ENCODE measurements around the gene CRYL1. TPM values are rescaled to one million over a fixed set of nuclear protein-coding genes. Genes with fewer than 3 reads are reported as not detected.

CRYL1 gene
- total RNA-seq, 1 donor from 2014 or later = 68.8 TPM

DNA sequence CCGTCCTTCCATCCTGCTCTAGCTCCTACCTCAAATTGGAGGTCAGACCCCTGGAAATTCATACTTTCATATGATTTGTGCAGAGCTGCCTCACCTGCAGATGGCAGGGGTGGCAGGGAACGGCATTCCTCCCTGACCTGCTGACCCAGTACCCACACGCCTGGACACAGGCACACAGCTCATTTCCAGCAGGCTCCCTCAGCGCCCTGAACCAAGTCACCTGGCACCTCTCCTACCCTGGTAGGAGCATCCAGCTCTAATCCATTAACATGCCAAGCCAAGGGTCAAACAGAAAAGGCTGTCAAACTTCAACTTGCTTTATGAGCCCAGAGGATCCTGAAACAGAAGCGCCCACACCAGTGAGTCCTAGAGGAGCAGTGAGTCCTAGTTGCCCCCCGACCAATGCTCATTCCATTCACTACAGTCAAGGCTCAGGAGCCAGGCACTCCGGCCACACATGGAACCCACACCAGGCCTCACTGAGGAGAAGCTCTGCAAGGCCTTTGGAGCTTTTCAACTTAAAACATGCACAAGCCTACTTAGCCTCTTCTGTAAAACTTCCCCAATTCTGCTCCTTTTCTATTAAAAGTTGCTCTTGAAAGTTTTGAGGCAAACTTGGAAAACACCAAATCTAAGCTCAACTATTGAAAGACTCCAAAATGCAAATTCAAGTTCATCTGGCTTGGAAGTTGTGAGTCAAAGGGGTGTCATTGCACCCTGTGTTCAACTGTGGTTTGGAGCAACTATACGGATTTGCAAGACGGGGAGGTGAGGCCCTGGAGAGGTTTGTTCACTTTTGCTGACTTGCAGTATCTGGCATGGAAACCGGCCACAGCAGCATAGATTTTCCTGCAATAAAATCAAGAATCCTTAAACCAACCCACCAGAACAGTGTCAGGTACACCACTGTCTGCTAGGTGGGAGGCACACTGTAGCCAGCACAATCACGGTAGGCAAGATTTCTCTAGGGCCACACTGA lies 96.7 kb downstream of the CRYL1 start:
- no peak for DNase-seq (ENCODE audit: extremely low read depth, low read depth, low spot score)

DNA sequence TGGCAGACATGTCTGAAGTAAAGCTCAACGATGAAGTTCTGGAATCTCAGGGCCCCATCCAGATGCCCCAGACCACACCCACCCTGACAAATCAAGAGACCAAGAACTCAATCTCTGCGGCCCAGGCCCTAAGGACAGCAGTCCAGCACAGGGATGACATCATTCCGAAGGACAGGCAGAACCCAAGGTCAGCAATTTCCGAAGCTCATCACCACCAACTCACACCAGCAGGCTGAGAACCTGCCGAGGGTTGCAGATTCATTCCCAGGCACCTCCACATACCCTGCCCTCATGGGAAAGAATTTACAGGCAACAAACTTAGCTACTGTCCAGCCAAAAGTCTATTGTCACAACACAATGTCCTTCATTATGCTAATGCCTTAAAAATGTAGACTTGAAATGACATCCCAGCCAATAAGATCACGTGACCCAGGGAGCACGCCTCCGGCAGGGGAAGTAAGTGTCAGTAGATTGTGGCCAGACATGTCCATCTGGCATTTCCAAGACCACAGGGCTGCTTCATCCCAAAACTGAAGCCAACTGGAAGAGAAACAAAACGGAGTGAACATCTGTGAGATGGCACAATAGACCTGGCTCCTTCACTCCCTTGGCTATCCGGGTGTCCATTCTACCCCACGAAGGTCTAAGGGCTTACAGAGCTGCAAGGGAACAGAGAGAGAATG lies 98.8 kb downstream of the CRYL1 start:
- no peak for DNase-seq (ENCODE audit: extremely low read depth, low read depth, low spot score)

- DNase-seq (ENCODE audit: extremely low read depth, low read depth, low spot score) = no peak
Observed at GRCh38 chr13:20425819-20426219, 99.8 kb downstream of the CRYL1 start.

GRCh38 chr13:20424949-20425348 lies 100.7 kb downstream of the CRYL1 start:
- DNase-seq (ENCODE audit: extremely low read depth, low read depth, low spot score) = no peak

GRCh38 chr13:20424559-20424852 lies 101.2 kb downstream of the CRYL1 start:
- no peak for DNase-seq (ENCODE audit: extremely low read depth, low read depth, low spot score)

GRCh38 chr13:20422362-20422761 lies 103.3 kb downstream of the CRYL1 start:
- no peak for DNase-seq (ENCODE audit: extremely low read depth, low read depth, low spot score)

DNA sequence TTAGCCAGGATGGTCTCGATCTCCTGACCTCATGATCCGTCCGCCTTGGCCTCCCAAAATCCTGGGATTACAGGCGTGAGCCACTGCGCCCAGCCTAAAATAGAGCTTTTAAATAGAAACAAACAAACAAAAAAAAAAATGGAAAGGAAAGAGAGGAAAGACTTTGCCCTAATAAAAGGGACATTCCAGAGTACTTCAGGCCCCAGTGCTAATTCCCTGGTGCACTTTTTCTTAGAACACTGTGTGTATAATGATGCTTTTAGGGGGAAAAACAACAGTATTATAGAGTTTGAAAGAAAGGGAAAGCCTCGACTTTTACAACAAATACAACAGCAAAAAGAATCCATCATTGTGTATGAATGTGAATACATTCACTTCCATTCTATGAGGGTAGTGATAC lies 104.7 kb downstream of the CRYL1 start:
- no peak for DNase-seq (ENCODE audit: extremely low read depth, low read depth, low spot score)

- DNase-seq (ENCODE audit: extremely low read depth, low read depth, low spot score) = no peak
Observed at GRCh38 chr13:20418953-20419352, 106.7 kb downstream of the CRYL1 start.

DNA sequence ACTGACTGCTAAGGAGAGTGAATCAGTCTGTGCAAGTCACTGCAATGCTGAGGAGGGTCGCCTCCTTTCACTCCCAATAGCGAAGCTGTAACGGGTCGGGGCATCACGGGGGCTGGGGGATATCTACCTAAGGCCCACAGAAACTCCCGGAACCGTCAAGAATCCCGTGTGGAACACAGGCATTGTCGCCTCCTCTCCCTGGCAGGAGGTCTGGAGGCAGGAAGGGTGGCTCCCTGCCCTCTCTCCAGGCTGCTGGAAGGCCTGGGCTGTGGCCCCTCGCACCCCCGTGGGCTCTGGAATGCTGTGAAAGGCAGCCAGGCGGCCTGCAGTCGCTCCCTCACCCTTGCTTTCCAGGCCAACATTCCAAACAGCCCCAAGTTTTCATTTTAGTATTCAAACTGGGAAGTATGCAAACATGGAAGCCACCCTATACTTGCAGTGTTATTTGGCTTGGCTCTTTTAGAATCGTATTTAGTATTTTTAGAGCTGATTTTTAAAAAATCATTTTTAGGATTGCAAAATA lies 109.4 kb downstream of the CRYL1 start:
- DNase-seq (ENCODE audit: extremely low read depth, low read depth, low spot score) = no peak

- DNase-seq (ENCODE audit: extremely low read depth, low read depth, low spot score) = no peak
Observed at GRCh38 chr13:20415694-20416107, 110.0 kb downstream of the CRYL1 start.

DNA sequence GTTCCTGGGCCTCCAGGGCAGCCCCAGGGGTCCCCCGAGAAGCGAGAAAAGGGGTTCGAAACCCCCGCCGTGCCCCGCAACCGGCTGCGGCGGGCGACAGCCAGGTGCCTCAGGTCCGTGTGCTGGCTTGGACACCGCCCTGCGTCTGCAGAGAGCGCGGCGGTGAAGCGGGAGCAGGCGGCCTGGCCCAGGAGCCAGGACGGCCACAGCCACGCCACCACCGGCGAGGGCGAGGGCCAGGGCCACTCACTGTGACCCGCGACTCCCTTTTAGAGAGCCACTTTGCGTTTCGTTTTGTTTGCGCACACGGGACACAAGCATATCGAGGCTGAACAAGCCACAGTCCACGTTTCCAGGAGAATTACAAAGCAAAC lies 110.4 kb downstream of the CRYL1 start:
- no peak for DNase-seq (ENCODE audit: extremely low read depth, low read depth, low spot score)

- no peak for DNase-seq (ENCODE audit: extremely low read depth, low read depth, low spot score)
Observed at GRCh38 chr13:20414546-20415305, 110.9 kb downstream of the CRYL1 start.

DNA sequence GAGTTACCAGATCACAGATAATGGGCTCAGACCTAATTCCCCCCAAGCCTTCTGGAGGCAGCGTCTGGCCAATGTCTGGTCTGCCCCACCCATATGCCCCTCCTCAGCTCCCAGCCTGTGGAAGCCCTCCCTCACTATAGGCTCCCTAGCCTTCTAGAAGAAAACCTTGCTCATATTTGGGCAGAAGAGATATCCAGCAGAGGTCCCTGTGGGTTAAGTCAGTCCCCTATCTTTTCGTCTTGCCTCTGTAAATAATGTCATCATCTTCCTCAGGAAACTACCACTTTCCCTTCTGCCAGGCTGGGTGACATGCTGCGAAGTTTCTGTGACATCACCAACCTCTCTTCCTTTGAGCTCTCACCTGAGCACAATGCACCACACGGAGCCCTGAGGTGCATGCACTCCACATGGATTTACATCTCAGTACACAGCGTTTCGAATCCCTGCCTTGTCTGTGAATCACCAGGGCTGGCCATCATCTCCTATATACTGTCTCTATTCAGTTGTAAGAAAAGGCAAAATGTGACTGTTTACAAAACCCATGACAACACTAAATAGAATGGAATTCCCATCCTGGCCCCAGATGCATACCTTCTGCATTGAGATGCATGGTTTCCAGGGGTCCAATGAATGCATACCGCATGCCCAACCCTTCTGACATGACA lies 112.8 kb downstream of the CRYL1 start:
- DNase-seq (ENCODE audit: extremely low read depth, low read depth, low spot score) = no peak

- DNase-seq (ENCODE audit: extremely low read depth, low read depth, low spot score) = no peak
Observed at GRCh38 chr13:20411638-20412342, 113.9 kb downstream of the CRYL1 start.

DNA sequence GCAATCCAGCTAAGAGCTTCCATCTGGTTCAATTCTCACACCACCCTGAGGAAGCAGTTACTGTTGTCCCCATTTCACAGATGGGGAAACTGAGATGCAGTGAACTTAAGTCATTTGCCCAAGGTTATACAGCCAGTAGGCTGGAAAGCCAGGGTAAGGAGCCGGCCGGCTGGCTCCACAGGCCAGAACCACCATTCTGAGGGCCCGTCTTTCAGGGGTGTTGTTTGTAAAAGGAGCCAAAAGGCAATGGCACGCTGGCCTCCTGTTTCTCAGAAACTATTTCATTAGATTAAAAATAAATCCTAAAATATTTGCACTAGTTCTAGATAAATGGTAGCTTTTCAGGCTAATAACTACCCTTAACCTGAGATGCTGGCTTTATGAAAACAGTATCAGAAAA lies 114.9 kb downstream of the CRYL1 start:
- DNase-seq (ENCODE audit: extremely low read depth, low read depth, low spot score) = no peak

DNA sequence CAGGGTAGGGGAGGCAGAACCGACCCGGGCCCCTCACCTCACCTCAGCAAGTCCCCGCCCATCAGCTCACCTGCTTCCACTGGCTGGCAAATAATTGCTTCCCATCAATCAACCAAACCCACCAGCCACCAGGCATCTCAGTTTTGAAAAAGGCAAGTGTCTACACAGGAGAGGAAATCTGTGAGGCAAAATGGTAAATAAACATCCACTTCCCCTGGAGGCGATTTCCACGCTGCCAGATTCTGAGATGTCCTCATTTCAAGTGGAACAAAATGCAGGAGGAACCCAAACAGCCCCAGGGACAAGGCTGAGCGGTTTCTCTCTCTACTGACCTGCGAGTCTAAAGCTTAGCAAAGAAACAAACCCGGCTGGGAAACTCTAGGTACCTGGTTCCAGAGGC lies 117.5 kb downstream of the CRYL1 start:
- no peak for DNase-seq (ENCODE audit: extremely low read depth, low read depth, low spot score)

GRCh38 chr13:20407759-20408158 lies 117.9 kb downstream of the CRYL1 start:
- DNase-seq (ENCODE audit: extremely low read depth, low read depth, low spot score) = no peak

DNA sequence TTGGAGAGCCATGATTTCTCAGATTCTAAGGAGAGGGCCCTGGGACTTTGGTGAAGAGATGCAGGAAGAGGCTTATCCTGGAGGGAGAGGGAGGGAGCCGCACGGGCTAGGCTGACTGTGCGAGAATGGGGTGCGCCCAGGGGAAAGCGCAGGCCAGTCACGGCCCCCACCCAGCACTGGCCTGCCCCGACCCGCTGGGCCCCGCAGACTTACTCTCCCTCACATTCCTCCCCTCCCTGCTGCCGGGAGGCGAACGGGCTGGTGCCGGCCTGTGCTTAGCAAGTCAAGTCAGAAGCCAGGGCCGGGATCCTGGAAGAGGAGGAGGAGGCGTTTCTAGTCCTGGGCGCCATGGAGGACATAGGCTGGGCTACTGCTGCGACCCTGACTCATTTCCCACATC lies 120.0 kb downstream of the CRYL1 start:
- DNase-seq (ENCODE audit: extremely low read depth, low read depth, low spot score) = no peak

DNA sequence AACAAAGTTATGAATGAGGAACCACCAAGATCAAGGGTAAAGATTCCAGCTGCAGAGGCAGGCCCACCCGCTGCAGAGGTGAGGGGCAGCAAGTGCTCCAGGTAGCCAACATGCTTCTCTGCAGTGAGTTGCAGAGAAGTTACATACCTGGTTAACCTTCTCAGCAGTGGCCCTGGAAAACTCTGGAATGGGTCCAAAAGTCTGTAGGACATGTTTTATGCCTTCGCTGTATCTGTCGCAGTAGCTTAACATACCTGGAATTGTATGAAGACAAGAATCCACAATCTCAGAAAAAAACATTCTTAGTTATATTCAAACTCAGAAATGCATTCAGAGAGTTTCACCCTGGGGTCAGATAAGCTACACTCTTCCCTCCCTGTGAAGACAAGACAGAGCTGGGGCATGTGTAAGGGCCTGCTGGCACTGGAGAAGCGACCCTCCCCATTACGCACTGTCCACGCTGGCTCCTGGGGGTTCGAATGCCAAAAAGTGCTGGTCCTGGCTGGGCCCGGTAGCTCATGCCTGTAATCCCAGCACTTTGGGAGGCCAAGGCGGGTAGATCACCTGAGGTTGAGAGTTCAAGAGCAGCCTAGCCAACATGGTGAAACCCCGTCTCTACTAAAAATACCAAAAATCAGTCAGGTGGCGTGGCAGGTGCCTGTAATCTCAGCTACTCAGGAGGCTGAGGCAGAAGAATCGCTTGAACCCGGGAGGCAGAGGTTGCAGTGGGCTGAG lies 121.0 kb downstream of the CRYL1 start:
- no peak for DNase-seq (ENCODE audit: extremely low read depth, low read depth, low spot score)
